Stimulated activated CD8-positive, alpha-beta memory T cell treated with anti-CD3 and anti-CD28 coated beads, Interleukin-12 subunit alpha, Interleukin-12 subunit beta, amount 100 ng/mL, for 24 hours (primary cell): ENCODE results near the gene LGI4.
"Not testable (repeated sequence)": the region's sequence is repeated elsewhere in the genome, so short reads cannot be mapped to it uniquely, and the experiment has no call there.

ENCODE experiments used
- DNase-seq: peaks from one replicate; pipeline ENCODE4 v3.0.0-alpha.2; 2020; ENCODE audit errors: extremely low read depth

LGI4 gene

GRCh38 chr19:35141837-35142605 is 7.2 kb upstream of the LGI4 start:
- no peak for DNase-seq

- peak; percentile 89 for DNase-seq
Measured at GRCh38 chr19:35140962-35141836, 6.3 kb upstream of the LGI4 start.

- DNase-seq, result no peak
Measured at GRCh38 chr19:35140207-35140961, 5.5 kb upstream of the LGI4 start.

DNA sequence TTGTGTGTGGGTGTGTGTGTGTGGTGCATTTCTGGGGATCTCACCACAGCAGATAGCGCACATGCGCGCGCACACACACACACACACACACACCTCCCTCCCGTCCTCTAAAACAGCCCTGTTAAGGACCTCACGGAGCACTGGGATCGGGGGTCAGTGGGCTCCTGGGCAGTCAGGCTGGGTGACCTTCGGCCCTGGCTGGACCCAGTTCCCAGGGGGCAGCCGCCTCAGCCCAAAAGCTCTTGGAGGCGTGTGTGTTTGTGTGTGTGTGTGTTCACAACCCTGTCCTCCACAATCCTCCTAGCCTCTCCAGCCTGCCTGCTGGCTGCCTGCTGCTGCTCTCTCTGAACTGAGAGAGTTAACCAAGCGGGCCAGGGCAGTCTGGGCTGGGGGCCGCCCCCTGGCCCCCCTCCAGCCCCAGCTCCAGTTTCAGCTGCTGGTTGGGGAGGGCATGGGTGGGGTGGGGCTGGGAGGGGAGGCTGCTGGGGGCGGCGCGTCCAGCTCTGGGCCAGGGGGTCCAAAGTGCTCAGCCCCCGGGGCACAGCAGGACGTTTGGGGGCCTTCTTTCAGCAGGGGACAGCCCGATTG is 3.5 kb upstream of the LGI4 start, which contains the start of gene FXYD1:
Gene FXYD1, plus strand, starts transcription at position 520 of the 588 bp plus-strand sequence. CDS start 1,256 bp downstream, outside the sequence.
- no peak for DNase-seq

- DNase-seq, result no peak
Measured at GRCh38 chr19:35136977-35137702, 2.3 kb upstream of the LGI4 start.

GRCh38 chr19:35136231-35136630 is 1.4 kb upstream of the LGI4 start:
- no peak for DNase-seq

- no peak for DNase-seq
Measured at GRCh38 chr19:35135389-35135909, 590 bp upstream of the LGI4 start.

DNA sequence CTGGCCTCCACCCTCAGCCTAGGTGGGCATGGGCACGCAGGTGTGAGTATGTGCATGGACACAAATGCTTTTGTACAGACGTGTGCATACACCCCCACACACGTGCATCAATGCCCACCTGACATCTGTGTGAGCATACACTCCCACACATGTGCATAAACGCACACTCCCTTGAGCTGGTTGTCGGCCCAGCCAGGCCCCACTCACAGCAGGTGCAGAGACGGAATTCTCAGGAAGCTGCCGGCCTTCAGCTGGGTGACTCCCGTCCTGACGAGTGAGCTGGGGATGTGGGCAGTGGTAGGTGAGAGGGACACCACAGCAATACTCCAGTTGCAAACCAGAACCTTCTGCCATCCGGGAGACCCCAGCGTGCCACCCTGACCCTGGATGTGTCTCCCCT is 1.0 kb downstream of the LGI4 start:
- no peak for DNase-seq

GRCh38 chr19:35132254-35132653 is 2.6 kb downstream of the LGI4 start:
- no peak for DNase-seq

- no peak for DNase-seq
Measured at GRCh38 chr19:35130761-35131720, 3.8 kb downstream of the LGI4 start.

DNA sequence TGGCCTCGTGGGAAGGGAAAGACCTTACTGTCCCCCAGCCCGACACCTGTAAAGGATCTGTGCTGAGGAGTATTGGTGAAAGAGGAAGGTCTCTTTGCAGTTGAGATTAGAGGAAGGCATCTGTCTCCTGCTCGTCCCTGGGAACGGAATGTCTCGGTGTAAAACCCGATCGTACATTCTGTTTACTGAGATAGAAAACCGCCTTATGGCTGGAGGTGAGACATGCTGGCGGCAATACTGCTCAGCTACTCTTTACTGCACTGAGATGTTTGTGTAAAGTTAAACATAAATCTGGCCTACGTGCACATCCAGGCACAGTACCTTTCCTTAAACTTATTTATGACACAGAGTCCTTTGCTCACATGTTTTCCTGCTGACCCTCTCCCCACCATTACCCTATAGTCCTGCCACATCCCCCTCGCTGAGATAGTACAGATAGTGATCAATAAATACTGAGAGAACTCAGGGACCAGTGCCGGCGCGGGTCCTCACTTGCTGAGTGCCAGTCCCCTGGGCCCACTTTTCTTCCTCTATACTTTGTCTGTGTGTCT is 5.1 kb downstream of the LGI4 start:
- not testable (repeated sequence) for DNase-seq

- DNase-seq, result no peak
Measured at GRCh38 chr19:35128398-35129057, 6.3 kb downstream of the LGI4 start.

DNA sequence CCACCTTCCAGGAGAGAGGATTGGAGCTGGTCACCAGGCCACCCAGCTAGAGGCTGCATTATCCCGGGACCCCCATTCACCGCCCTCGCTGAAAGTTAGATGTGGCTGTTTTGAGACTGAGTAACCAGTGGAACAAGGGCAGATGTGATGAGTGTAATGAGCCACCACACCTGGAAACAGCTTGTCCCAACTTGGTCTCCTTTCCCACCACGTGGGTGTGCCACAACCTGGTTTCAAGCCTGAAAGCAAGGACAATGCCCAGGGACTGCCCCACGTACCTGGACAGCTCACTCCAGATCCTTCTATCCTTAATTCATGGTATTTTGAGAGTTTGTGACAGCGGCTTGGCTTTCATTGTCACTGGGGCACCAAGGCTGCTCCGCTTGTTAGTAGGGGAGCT is 7.0 kb downstream of the LGI4 start:
- DNase-seq, result no peak

DNA sequence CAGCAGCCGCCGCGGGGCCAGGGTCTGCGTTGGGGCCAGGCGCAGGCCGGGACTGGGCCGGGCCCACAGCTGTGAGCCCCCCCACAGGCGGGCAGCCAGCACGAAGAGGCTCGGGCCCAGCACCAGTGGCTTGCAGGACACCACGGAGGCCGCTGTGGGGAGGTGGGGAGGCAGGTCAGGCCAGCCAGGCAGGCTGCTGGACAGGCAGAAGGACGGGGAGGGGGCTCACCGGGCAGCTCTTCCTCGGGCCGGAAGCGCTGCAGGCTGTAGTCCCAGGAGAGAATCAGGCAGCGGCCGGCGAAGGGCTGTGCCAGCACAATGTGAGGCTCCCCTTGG is 8.3 kb downstream of the LGI4 start:
- no peak for DNase-seq

GRCh38 chr19:35125749-35126623 is 8.9 kb downstream of the LGI4 start:
- DNase-seq, result no peak

DNA sequence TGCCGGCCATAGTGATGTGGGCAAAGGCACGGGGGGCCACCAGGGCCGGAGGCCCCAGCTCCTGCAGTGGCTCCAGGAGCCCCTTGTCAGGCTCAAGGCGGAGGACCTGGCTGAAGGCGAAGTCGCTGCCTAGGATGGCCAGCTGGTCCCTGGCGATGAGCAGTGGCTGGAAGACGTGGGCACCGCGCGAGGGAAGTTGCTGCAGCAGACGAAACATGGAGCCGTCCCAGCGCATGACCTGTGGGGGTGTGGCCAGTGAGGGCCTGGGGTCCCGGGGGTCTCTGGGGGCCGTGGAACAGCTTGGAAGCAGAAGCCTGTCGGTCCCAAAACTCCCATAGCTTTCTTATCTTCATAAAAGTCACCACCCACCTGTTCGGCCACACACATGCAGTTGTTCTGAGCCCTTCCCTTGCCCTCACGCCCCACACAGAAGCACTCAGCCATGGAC is 9.6 kb downstream of the LGI4 start:
- no peak for DNase-seq

DNA sequence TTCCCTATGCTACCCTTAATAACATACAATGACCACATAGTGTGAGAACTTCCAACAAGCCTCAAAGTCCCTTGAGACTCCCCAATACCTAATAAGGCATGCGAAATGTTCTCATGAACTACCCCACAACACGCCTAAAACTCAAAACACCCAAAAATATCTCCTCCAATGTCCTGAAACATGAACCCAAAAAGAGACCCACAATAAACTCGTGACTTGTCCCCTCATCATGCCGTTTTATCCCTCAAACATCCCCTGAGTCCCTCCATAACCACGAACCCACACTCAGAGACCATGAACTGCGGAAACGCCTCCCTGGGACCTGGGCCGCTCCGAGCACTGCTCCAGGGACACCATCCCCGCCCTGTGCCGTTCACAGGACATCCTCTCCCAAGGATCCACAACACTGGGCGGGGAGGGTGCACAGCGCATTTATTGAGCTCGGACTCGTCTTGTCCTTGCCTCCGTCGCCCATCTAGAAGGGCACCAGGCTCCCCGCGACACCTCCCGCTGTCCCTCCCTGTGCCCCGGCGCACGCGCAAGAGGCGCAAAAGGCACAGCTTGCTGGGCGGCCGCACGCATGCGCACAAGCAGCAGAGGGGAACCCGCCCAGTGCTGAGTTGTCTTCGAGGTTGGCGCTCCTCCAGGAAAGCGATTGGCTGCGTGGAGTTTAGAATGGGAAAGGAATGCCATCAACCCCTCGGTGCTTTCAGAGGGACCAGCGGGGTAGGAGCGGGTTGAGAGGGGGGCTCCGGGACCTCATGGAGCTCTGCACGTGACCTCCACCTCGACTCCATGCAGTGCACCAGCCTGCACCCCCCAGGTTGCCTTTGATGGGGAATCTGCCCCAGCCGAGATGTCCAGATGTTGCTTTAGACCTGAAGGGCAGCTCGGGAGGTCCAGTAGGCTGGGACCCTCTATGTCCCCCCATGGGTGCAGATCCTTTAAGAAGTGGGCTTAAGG is 10.5 kb downstream of the LGI4 start:
- peak; percentile 69 for DNase-seq
